ENCODE data around the gene AMOTL1. TPM values are rescaled to one million over a fixed set of nuclear protein-coding genes. Genes with fewer than 3 reads are reported as not detected.

AMOTL1 gene, protein sequence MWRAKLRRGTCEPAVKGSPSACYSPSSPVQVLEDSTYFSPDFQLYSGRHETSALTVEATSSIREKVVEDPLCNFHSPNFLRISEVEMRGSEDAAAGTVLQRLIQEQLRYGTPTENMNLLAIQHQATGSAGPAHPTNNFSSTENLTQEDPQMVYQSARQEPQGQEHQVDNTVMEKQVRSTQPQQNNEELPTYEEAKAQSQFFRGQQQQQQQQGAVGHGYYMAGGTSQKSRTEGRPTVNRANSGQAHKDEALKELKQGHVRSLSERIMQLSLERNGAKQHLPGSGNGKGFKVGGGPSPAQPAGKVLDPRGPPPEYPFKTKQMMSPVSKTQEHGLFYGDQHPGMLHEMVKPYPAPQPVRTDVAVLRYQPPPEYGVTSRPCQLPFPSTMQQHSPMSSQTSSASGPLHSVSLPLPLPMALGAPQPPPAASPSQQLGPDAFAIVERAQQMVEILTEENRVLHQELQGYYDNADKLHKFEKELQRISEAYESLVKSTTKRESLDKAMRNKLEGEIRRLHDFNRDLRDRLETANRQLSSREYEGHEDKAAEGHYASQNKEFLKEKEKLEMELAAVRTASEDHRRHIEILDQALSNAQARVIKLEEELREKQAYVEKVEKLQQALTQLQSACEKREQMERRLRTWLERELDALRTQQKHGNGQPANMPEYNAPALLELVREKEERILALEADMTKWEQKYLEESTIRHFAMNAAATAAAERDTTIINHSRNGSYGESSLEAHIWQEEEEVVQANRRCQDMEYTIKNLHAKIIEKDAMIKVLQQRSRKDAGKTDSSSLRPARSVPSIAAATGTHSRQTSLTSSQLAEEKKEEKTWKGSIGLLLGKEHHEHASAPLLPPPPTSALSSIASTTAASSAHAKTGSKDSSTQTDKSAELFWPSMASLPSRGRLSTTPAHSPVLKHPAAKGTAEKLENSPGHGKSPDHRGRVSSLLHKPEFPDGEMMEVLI
- total RNA-seq (2014; rRNA removed; shearing (Covaris generic)) = 52.5 and 57.4 TPM in 2 replicates

GRCh38 chr11:94767701-94768601, at the start of gene AMOTL1:
TSS of gene AMOTL1 (plus strand) at chr11:94768356. CDS start at chr11:94768512, 156 bp downstream.
- Histone ChIP-seq H3K27ac (peak within 1 kb of the TSS; percentile 97), H3K27me3 (no peaks in the 10 kb centered on the region), H3K9me3 (replicated peaks) (no peaks in the 10 kb centered on the region), H3K4me3 (peak within 1 kb of the TSS; percentile 94), H3K4me1 (peaks cover 3% of the 10 kb centered on the region; the same call in 1 of the 2 replicates), H3K36me3 (0 out of 2 replicates have a peak, but pooled peaks cover 3% of the 10 kb centered on the region)
- peak; percentile 91 to 92 for DNase-seq

- Histone ChIP-seq H3K27me3 (no peaks in the 10 kb centered on the region), H3K27ac (no peak overlapping the region), H3K36me3 (no peaks in the 10 kb centered on the region), H3K9me3 (replicated peaks) (no peaks in the 10 kb centered on the region), H3K4me3 (no peak overlapping the region), H3K4me1 (no peaks in the 10 kb centered on the region)
- no peak for DNase-seq
These were observed 48.3 kb upstream of the AMOTL1 start for GRCh38 chr11:94719876-94720275.

DNA sequence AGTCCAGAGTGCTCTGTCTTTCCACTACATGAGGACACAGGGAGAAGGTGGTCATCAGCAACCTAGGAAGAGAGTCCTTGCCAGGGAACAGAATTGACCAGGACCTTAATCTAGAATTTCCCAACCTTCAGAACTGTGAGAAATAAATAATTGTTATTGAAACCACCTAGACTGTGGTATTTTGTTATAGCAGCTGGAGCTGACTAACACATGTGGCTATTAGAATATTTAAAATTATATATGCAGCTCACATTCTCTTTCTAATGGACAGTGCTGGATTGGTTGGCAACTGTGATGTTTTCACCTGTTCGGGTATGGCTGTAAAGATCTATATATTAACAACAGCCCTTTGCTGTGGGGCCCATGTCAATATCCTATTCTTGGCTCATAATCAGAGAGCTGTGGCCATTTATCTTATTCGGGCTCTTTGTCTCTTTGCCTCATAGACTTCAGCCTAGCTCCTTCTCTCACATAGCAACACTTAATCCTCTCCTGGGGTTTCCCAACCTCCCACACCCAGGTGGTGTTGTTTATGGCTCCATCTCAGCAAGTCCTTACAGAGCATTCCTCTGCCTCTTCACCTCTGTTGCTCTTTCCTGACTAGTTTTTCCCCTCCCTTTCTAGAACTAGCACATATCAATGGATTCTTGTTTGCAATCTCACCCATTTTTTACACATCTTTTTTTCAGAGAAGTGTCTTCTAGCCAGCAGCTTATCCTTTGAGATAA, 46.4 kb upstream of the AMOTL1 start:
- Histone ChIP-seq H3K27me3 (no peaks in the 10 kb centered on the region), H3K4me3 (no peak overlapping the region), H3K4me1 (no peaks in the 10 kb centered on the region), H3K27ac (no peak overlapping the region), H3K36me3 (no peaks in the 10 kb centered on the region), H3K9me3 (replicated peaks) (no peaks in the 10 kb centered on the region)
- DNase-seq = no peak

- Histone ChIP-seq H3K9me3 (replicated peaks) (no peaks in the 10 kb centered on the region), H3K36me3 (no peaks in the 10 kb centered on the region), H3K4me1 (no peaks in the 10 kb centered on the region), H3K27me3 (no peaks in the 10 kb centered on the region), H3K27ac (no peak overlapping the region), H3K4me3 (no peak overlapping the region)
- no peak for DNase-seq
These were observed 45.4 kb upstream of the AMOTL1 start for GRCh38 chr11:94722735-94723134.

DNA sequence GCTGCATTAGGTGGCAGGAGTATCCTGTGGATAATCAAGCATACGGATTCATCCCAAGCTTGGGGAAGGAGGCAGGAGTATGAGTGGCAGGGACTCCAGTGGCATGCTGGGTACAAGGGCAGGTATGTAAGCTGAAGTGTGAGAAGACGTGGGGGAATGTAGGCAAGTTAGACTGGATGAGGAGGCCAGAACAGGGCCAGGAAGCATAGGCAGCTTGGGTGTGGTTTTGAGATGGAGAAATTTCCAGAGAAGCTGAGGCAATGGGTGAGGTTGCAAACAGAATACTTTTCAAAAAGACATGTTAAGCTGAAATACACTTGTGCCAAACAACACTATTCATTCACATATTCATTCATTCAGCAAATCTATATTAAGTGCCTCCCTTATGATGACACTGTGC, 43.1 kb upstream of the AMOTL1 start:
- no peak for DNase-seq
- H3K36me3 ChIP-seq = no peaks in the 10 kb centered on the region
- no peak overlapping the region for H3K4me3 ChIP-seq
- H3K27ac ChIP-seq = no peak overlapping the region
- H3K27me3 ChIP-seq = no peaks in the 10 kb centered on the region
- H3K4me1 ChIP-seq = no peaks in the 10 kb centered on the region
- no peaks in the 10 kb centered on the region for H3K9me3 ChIP-seq (replicated peaks)

GRCh38 chr11:94727819-94728218, 40.3 kb upstream of the AMOTL1 start:
- DNase-seq = no peak
- Histone ChIP-seq H3K9me3 (replicated peaks) (no peaks in the 10 kb centered on the region), H3K4me3 (no peak overlapping the region), H3K36me3 (no peaks in the 10 kb centered on the region), H3K27me3 (no peaks in the 10 kb centered on the region), H3K4me1 (peaks cover 15% of the 10 kb centered on the region), H3K27ac (no peak overlapping the region)

- no peak overlapping the region for H3K4me3 ChIP-seq
- no peak for DNase-seq
These were observed 39.6 kb upstream of the AMOTL1 start for GRCh38 chr11:94728541-94728940.

DNA sequence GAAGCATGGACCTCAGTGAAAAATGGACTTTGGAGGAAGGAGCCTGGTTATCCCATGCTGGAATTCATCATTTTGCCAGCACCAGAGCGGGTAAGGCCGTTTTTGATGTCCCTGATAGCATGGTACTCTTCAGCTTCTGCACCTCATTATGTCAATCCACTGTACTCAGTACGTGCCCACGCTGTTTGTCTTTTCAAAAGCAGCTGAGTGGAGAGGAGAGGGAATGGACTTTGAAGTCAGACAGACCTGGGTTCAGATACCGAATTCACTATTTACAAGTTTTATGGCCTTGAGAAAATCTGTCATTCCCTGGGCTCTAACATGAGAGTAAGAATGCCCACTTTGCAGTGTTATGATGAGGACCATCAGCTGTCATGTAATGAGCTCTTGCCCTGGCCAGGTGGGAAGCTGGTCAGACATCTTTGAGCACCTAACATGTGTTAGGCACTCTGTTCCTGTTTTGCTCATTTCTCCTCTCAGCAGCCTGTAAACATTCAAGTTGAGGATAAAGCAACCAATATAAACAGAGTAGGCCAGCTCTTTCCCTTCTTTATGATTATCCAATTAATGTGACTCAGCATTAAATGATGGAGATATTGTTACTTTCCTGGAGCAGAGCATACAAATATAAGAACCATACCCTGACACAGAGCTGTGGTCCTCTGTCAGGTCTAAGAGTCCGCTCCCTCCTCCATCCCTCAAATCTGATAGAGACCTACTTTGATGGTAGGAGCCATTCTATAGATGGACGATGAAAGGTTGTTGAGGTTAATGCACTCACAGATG, 39.0 kb upstream of the AMOTL1 start:
- no peak overlapping the region for H3K4me3 ChIP-seq
- DNase-seq = no peak
- H3K27me3 ChIP-seq = no peaks in the 10 kb centered on the region
- H3K27ac ChIP-seq = no peak overlapping the region
- H3K9me3 ChIP-seq (replicated peaks) = no peaks in the 10 kb centered on the region
- peaks cover 22% of the 10 kb centered on the region for H3K4me1 ChIP-seq
- no peaks in the 10 kb centered on the region for H3K36me3 ChIP-seq

More at GRCh38 chr11:94728541-94728940, 39.6 kb upstream of the AMOTL1 start:
- peaks cover 22% of the 10 kb centered on the region for H3K4me1 ChIP-seq
- H3K9me3 ChIP-seq (replicated peaks) = no peaks in the 10 kb centered on the region
- no peaks in the 10 kb centered on the region for H3K27me3 ChIP-seq
- H3K36me3 ChIP-seq = no peaks in the 10 kb centered on the region
- H3K27ac ChIP-seq = no peak overlapping the region

DNA sequence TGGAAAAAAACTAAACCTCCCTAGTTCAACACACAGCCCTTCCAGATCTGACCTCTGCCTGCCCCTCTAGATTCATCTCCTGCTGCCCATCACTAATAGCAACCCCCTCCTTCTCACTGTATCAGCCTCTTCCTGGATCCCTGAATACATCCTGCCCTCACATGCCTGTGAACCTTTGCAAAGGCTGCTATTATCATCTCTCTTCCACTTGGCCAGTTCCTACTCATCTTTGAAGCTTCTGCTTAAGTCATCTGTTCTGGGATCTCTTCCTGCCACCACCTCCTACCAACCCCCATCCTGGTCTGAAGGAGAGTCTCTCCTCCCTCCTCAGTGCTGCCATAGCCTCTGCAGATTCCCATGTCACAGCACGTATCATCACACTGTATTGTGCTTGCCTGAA, 38.0 kb upstream of the AMOTL1 start:
- no peaks in the 10 kb centered on the region for H3K27me3 ChIP-seq
- no peak overlapping the region for H3K27ac ChIP-seq
- H3K9me3 ChIP-seq (replicated peaks) = no peaks in the 10 kb centered on the region
- DNase-seq = no peak
- peaks cover 22% of the 10 kb centered on the region for H3K4me1 ChIP-seq
- H3K4me3 ChIP-seq = no peak overlapping the region
- H3K36me3 ChIP-seq = no peaks in the 10 kb centered on the region

- Histone ChIP-seq H3K4me1 (peaks cover 27% of the 10 kb centered on the region), H3K4me3 (peak overlapping the region; percentile 32), H3K27ac (peak overlapping the region; percentile 86), H3K27me3 (no peaks in the 10 kb centered on the region), H3K36me3 (no peaks in the 10 kb centered on the region), H3K9me3 (replicated peaks) (no peaks in the 10 kb centered on the region)
- peak; percentile 54 to 76 for DNase-seq
These were observed 36.1 kb upstream of the AMOTL1 start for GRCh38 chr11:94731880-94732601.

DNA sequence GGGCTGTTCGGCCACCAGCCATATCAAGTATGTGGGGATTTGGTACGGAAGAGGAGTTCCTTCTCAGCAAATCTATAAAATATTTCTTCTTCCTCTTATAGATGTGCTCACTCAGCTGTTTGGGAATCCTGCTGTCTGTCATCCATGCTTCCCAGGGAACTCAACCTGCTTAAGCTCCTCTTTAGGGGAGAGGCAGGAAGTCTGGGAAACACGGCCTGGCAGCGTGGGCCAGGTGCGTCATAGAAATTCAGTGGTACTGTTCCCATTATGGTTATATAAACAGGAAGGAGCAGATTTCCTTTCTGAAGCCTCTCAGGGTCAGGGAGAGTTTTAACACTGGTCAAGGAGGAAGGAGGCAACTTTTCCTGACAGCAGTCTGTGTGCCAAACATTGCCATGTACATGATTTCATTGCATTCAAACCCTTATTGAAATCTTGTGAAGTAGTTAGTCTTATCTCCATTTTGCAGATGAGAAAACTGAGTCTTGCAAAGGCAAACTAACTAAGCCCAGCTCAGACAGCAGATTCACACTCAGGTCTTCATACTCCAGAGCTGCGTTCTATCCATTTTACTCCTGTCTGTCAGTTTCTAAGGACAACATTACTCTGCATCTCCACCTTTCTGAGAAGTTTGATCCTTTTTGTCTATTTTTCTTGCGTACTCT, 35.4 kb upstream of the AMOTL1 start:
- Histone ChIP-seq H3K4me3 (peak overlapping the region; percentile 32), H3K4me1 (peaks cover 34% of the 10 kb centered on the region), H3K27ac (peak overlapping the region; percentile 86), H3K27me3 (no peaks in the 10 kb centered on the region), H3K9me3 (replicated peaks) (no peaks in the 10 kb centered on the region), H3K36me3 (no peaks in the 10 kb centered on the region)
- peak; percentile 51 to 71 for DNase-seq

GRCh38 chr11:94734563-94735275, 33.4 kb upstream of the AMOTL1 start:
- Histone ChIP-seq H3K27ac (no peak overlapping the region), H3K4me1 (peaks cover 36% of the 10 kb centered on the region), H3K27me3 (no peaks in the 10 kb centered on the region), H3K9me3 (replicated peaks) (no peaks in the 10 kb centered on the region), H3K36me3 (no peaks in the 10 kb centered on the region), H3K4me3 (no peak overlapping the region)
- DNase-seq = no peak
